Endometrium (tissue), 2 donors: ENCODE measurements around the gene MMP12.
"Not testable (repeated sequence)": the region's sequence is repeated elsewhere in the genome, so short reads cannot be mapped to it uniquely, and the experiment has no call there.

Source experiments
- FAIRE-seq: peaks from 2 replicates; lab custom pipeline; 2012; peaks lifted over from hg19 to GRCh38; lab: Jason Lieb, UNC
- donor health status: control.
- donor health status: control.

MMP12 gene

GRCh38 chr11:102874852-102875251 lies at the start of gene MMP12:
Gene MMP12, minus strand, starts transcription at chr11:102874982. Its CDS starts 45 bp downstream, at chr11:102874937.
- no peak for FAIRE-seq

GRCh38 chr11:102921587-102922220 lies 46.9 kb upstream of the MMP12 start:
- no peak for FAIRE-seq

GRCh38 chr11:102920118-102920684 lies 45.4 kb upstream of the MMP12 start:
- no peak for FAIRE-seq

- FAIRE-seq: no peak
Measured at GRCh38 chr11:102915044-102915375, 40.2 kb upstream of the MMP12 start.

GRCh38 chr11:102914238-102915043 lies 39.7 kb upstream of the MMP12 start:
- FAIRE-seq: no peak

- no peak for FAIRE-seq
Measured at GRCh38 chr11:102912482-102912830, 37.7 kb upstream of the MMP12 start.

GRCh38 chr11:102911758-102912481 lies 37.1 kb upstream of the MMP12 start:
- no peak for FAIRE-seq

- not testable (repeated sequence) for FAIRE-seq
Measured at GRCh38 chr11:102905848-102906247, 31.1 kb upstream of the MMP12 start.

- FAIRE-seq: not testable (repeated sequence)
Measured at GRCh38 chr11:102903895-102904294, 29.1 kb upstream of the MMP12 start.

- no peak for FAIRE-seq
Measured at GRCh38 chr11:102900346-102900745, 25.6 kb upstream of the MMP12 start.

- FAIRE-seq: no peak
Measured at GRCh38 chr11:102891736-102892135, 17.0 kb upstream of the MMP12 start.

GRCh38 chr11:102886999-102887398 lies 12.2 kb upstream of the MMP12 start:
- no peak for FAIRE-seq

GRCh38 chr11:102883141-102883540 lies 8.4 kb upstream of the MMP12 start:
- FAIRE-seq: no peak

- FAIRE-seq: no peak
Measured at GRCh38 chr11:102882389-102883024, 7.7 kb upstream of the MMP12 start.

GRCh38 chr11:102879801-102880200 lies 5.0 kb upstream of the MMP12 start:
- FAIRE-seq: no peak

GRCh38 chr11:102878595-102878994 lies 3.8 kb upstream of the MMP12 start:
- FAIRE-seq: no peak

- FAIRE-seq: not testable (repeated sequence)
Measured at GRCh38 chr11:102869354-102869964, 5.3 kb downstream of the MMP12 start.

- no peak for FAIRE-seq
Measured at GRCh38 chr11:102868339-102868738, 6.4 kb downstream of the MMP12 start.

- FAIRE-seq: no peak
Measured at GRCh38 chr11:102864724-102865123, 10.1 kb downstream of the MMP12 start.

- FAIRE-seq: no peak
Measured at GRCh38 chr11:102853956-102854355, 20.8 kb downstream of the MMP12 start.

GRCh38 chr11:102853055-102853454 lies 21.7 kb downstream of the MMP12 start:
- no peak for FAIRE-seq
